Stimulated activated CD8-positive, alpha-beta memory T cell treated with anti-CD3 and anti-CD28 coated beads, Interleukin-2, amount 100 ng/mL, for 48 hours (primary cell): ENCODE measurements around the gene TNFRSF19.

Source experiments
- DNase-seq, 2 donors: peaks; one replicate each; pipeline ENCODE4 v3.0.0-alpha.2; 2020; ENCODE audit warnings: low read depth in 2 of 2

Gene TNFRSF19

DNA sequence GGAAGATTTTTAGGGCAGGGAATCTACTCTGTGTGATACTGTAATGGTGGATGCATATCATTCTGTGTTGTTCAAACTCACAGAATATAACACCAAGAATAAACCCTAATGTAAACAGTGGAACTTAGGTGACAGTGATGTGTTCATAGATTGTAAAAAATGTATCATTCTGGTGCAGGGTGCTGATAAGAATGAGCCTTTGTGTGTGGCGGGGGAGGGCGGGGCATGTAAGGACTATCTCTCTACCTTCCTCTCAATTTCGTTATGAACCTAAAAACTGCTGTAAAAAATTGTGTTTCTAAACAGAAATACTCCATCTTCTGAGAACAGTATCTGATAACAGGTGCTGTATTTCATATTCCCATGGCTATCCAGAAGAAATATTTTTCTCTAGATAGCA lies 35.6 kb downstream of the TNFRSF19 start:
- no peak for DNase-seq

DNA sequence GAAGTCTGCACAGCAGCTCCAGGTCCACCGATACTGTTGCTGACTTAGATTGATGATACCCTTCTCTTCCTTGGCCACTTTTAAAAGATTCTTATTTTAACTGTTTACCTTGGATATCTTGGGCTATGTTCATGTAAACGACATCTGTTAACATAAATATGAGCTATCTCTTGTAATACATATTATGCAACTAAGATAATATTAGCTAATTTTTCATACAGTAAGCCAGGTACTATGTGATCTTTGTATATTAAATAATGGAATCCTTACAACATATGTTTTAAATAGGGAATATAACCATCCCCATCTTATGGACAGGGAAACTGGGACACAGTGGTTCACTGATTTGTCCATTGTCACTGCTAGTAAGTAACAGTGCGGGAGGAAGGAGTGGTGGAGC lies 37.9 kb downstream of the TNFRSF19 start:
- DNase-seq, result no peak

DNA sequence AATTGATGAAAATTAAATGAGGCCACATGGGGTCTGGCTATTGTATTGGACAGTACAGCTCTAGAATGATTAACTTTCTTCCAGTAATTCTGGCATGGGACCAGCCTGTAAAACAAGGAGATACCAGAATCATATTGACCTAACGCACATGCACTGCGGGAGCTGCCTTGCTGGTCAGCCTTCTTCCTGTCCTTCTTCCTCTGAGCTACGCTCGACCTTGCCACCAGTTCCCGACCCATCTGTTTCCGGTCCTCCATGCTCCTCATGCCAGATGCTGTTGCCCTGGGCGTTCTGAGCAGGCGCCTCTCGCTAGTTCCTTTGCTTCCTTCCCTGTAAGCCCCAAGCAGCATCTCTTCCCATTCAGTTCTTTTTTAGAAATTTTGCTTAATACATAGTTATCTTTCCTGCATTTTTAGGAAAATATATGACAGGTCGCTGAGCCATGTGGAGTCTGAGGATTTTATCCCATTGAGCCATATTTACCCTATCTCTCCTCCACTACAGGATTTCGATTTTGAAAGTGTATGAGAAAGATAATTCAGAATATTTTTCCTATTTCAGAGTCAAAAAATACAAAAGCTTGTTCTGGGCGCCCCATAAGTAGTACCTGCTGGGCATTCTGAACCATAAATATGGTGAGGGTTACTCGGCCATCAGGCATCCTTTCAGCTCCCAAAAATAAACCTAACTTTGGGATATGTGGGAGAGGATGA lies 38.6 kb downstream of the TNFRSF19 start:
- DNase-seq, result no peak

DNA sequence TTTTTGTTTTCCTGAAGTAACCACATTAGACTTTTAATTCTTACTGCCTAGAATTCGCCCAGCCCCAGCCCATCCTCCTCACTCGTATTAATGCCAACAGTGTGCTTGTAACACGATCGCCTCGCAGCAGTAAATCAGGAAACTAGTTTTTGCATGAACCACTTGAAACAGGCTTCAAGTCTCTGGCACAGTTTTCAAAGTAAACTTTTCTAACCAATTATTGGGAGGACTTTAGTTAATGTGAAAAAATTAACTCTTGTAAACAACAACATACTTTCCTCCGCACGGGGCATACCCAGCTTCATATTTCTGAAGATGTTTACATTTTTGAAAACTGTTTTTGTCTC lies 39.2 kb downstream of the TNFRSF19 start:
- no peak for DNase-seq

GRCh38 chr13:23609874-23610576 lies 39.8 kb downstream of the TNFRSF19 start:
- no peak for DNase-seq

DNA sequence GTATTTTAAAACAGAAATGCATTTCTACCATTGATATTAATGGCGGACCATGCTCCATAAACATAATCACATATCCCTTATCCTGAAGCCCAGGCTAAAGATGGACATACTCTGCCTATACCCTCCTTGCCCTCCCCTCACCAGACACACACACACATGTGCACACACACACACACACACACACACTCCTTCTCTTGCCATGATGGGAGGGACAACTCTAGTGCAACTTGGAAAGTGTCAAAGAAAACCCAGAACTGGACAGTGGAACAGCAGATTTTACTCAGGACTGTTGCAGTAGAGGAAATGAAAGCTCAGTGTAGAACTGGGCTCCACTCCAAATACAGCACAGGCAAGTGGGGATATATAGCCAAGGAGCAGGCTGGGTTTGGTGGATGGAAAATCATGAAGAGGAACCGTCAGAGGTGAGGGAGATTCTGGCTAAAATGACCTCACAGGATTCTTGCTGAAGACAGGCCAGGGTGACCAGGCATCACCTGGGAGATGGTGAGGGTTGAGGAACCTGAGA lies 40.8 kb downstream of the TNFRSF19 start:
- DNase-seq, result no peak

DNA sequence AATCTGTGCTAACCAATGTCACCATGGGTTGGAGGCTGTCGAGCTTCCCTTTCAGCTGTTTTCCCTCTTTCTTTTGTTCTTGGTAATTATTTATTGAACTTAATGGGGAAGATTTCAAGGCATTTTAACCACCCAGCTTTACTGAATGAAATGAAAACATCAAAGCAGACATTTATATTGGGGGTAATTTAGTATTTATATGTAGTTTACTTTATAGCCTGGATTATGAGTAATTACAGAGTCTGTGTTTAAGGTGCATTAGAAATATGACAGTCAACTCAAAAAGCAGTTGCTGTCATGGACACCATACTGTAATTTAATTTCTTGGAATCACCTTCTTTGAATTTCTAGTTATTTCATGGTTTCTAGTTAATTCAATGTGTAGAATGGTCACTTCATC lies 42.0 kb downstream of the TNFRSF19 start:
- no peak for DNase-seq

- no peak for DNase-seq
Observed at GRCh38 chr13:23612731-23613130, 42.5 kb downstream of the TNFRSF19 start.

- no peak for DNase-seq
Observed at GRCh38 chr13:23613596-23613995, 43.4 kb downstream of the TNFRSF19 start.

GRCh38 chr13:23615395-23616081 lies 45.3 kb downstream of the TNFRSF19 start:
- no peak for DNase-seq

DNA sequence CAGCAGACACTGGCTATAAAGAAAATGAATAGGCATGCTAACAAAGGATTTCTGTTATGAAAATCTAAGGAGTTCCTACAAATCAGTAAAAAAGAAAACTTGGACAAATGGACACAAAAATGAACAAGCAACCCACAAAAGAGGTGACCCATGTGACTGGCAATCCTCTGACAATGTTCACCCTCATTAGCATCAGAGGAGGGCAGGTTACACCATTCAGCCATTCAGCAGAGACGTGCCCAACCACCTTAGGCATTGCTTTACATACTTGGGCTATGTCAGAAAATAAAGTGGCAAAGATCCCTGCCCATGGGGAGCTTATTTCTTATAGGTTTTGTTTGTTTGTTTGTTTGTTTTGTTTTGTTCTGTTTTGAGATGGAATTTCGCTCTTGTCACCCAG lies 46.0 kb downstream of the TNFRSF19 start:
- DNase-seq, result no peak

DNA sequence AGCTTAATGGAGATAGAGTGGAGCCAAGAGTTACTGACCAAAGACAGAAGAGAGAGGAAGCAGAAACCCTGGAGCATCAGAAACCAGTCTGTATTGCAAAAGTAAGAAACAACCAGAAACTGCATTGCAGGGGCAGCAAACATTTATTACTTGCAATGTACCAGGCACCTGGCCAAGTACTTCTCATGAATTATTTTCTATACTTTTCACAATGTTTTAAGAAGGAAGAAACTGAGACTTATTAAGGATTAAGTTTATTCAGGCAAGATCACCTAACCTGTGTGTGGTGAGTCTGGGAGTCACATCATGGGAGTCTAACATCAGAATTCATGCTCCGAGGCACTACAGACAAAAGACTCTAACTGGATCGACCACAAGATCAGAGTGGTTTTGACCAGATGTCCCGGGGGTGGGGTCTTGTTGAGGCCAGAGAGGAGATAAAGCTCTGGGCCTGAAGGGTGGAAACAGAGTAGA lies 47.4 kb downstream of the TNFRSF19 start:
- no peak for DNase-seq

DNA sequence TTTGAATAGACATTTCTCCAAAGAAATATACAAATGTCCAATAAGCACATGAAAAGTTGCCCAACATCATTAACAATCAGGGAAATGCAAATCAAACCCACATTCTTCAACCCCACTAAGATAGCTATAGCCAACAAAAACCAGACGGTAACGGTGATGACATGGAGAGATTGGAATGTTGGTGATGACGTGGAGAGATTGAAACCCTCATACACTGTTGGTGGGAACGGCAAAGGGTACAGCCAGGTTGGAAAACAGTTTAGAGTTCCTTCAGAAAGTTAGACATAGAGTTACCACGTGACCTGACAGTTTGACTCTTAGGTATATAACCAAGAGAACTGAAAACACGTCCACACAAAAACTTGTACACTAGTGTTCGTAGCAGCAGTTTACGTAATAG lies 48.1 kb downstream of the TNFRSF19 start:
- DNase-seq, result no peak

DNA sequence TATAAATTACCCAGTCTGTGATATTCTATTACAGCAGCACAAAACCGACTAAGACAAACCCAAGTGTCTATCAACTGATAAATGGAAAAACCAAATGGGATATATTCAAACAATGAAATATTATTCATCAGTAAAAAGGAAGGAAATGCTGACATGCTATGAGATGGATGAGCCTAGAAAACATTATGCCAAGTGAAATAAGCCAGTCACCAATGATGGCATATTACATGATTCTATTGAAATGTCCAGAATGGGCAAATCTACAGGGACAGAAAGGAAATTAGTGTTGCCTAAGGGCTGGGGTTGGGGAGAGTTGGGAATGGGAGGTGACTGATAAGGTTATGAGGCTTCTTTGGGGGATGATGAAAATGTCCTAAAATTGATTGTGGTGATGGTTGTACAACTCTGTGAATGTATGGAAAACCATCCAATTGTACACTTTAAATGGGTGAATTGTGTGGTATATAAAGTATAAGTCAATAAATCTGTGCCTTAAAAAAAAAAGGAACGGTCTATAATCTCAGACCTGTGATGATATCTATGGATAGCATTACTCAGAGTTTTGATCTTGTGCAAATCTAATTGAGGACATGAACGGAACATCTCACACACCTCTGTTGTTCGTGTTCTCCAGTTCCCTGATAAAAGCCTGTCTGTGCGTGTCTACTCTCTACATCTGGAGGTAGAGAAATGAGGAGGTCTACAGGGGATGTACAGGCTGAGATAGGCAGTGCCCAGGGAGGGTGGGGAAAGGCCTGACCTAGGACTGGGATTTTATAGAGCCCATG lies 49.0 kb downstream of the TNFRSF19 start:
- DNase-seq, result no peak

DNA sequence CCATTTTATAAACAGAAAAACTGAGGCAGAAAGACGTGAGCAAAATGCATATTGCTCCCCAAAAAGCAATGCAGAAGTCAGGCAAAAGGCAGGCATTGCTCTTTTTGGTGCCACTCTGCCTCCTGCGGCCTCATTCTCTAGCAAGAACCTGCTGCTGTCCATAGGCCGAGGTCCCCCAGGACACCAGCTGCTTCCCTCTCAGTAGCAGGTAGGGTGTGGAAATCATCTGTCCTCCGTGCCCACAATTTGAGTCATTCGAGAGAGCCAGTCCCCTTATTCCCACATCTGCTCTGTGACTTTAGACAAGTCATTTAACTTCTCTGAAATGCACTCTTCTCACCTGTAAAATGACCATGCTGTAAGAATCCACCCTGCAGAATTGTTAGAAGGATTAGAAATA lies 50.0 kb downstream of the TNFRSF19 start:
- DNase-seq, result no peak

DNA sequence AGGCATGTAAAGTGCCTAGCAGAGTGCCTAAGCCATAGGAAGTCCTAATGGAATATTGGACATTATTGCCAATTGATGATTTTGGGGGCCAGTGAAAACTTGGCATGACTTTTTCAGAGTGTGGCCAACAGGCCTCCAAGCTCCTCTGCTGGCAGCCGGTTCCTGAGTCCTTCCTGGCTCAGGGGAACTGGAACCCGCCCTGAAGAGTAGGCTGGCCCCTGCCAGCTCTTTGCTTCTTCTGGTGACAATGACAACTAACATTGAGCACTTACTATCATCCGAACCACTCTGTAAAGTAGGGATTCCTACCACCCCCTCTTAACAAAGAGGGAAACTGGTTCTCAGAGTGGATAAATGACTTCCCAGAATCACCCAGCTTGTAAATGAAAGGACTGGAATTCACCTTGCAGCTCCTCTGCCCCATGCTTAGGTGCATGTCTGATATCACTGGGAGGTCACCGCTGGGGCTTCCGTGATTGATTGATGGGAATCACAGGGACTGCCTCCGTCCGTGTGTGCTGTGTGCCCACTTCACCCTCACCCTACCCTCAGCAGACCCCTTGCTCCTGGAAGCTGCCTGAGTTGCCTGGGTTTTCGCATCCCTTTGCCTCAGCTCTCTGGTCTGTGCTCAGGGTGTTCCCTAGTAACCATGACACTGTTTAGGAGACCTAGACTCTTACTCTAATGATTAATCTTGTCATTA lies 50.6 kb downstream of the TNFRSF19 start:
- no peak for DNase-seq

GRCh38 chr13:23621316-23621645 lies 51.1 kb downstream of the TNFRSF19 start:
- DNase-seq, result no peak

- DNase-seq, result no peak
Observed at GRCh38 chr13:23622985-23623384, 52.8 kb downstream of the TNFRSF19 start.

GRCh38 chr13:23623394-23623793 lies 53.2 kb downstream of the TNFRSF19 start:
- no peak for DNase-seq

DNA sequence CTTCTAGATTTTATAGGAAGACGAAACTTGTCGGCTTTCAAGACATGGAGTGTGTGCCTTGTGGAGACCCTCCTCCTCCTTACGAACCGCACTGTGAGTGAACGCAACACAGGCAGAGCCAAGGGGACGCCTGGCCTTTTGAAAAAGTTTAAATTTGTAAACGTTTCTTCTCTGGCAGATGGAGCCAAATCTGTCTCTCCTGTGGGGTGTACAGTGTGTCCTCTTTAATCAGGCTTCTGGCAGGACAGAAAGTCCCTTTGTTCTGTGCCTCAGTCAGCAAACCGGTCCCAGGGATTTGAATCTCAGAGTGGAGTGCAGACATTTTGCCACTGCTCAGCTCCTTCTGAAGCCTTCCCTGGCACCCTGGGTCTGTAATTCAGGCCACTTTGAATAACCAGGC lies 56.5 kb downstream of the TNFRSF19 start:
- DNase-seq, result no peak

DNA sequence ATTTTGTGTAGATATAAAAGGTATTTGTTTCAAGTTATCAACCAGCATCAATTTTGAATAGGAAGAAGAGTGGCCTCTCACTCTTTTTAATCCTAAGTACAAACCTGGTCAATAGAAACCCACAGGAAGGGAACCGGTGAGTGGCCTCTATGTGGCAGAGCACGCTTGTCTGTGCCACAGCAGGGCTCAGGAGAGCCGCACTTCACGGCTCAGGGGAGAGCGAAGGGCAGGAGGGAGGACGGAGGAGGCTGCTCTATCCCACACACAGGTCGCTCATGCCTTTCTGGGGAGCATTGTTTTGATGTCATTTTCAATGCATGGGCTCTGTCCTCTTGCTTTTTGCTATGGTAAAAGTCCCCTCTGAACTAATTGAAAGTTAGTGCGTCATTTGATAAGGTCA lies 57.2 kb downstream of the TNFRSF19 start:
- no peak for DNase-seq
